HepG2 (cell line): ENCODE results near the gene ATP13A3. TPM values are rescaled to one million over a fixed set of nuclear protein-coding genes. Genes with fewer than 3 reads are reported as not detected.

ENCODE experiments used
- ATAC-seq: fragments of 200-7000 bp; cut with Tn5 transposase; 3 replicates; pipeline ENCODE4 v1.9.1; 2020; ENCODE audit warnings: mild to moderate bottlenecking, moderate library complexity
- BruUV-seq: library from RNA; stranded (reverse); fragments of 400-500 nt; replicated peaks from 2 replicates; lab custom pipeline; 2021; lab: Mats Ljungman, UMichigan
- CTCF ChIA-PET: fragments of 300-600 bp; formaldehyde crosslinking; extraction: SDS; loops from one replicate; lab custom pipeline; 2021; ENCODE audit warnings: low total read pairs, inconsistent platforms, low intra/inter-chr PET ratio; lab: Yijun Ruan, JAX
- POLR2A ChIA-PET: fragments of 350-600 bp; sonication (Branson Sonifier 250); formaldehyde crosslinking; loops from one replicate; lab custom pipeline; 2020; ENCODE audit warnings: antibody characterized with exemption, inconsistent platforms; lab: Yijun Ruan, JAX
- DNase-seq: peaks from one replicate; pipeline ENCODE4 v3.0.0-alpha.2; 2015; ENCODE audit warnings: low spot score
- FAIRE-seq: peaks from 3 replicates; lab custom pipeline; 2011; peaks lifted over from hg19 to GRCh38; lab: Jason Lieb, UNC
- H2AFZ ChIP-seq: one replicate; pipeline ENCODE4 v1.6.1; 2011; ENCODE audit warnings: low read length, inconsistent platforms
- H3K27ac ChIP-seq: fragments of 300-600 bp; 3 replicates; pipeline ENCODE4 v1.8.0; 2011; ENCODE audit warnings: mixed run types, mild to moderate bottlenecking, mixed read lengths, low read length, inconsistent platforms; ENCODE audit not compliant: insufficient read depth; ENCODE audit errors: extremely low read length
- H3K27me3 ChIP-seq, 2 experiments: fragments of 200-600 bp in 1 of 2; 2 replicates in 1 of 2; 3 replicates in 1 of 2; pipeline versions ENCODE4 v1.6.0 to v1.8.0; 2011; ENCODE audit warnings: low read length in 2 of 2, mild to moderate bottlenecking in 2 of 2, moderate library complexity in 2 of 2, inconsistent platforms in 1 of 2; ENCODE audit not compliant: insufficient read depth in 2 of 2, control insufficient read depth in 1 of 2
- H3K36me3 ChIP-seq, 2 experiments: fragments of 200-600 bp in 1 of 2; replicated peaks in 1 of 2; 2 replicates in 1 of 2; 3 replicates in 1 of 2; pipeline versions ENCODE4 v1.5.1 to v1.8.0; 2011; ENCODE audit warnings: low read length in 2 of 2, inconsistent platforms in 1 of 2; ENCODE audit not compliant: insufficient read depth in 2 of 2, control insufficient read depth in 1 of 2
- H3K4me1 ChIP-seq: 2 replicates; pipeline ENCODE4 v1.5.1; 2012; ENCODE audit warnings: low read length, inconsistent platforms; ENCODE audit not compliant: insufficient read depth
- H3K4me2 ChIP-seq: 2 replicates; pipeline ENCODE4 v1.6.0; 2011; ENCODE audit warnings: low read depth, low read length, inconsistent platforms
- H3K4me3 ChIP-seq, 3 experiments: fragments of 200-600 bp in 1 of 3; sonication (generic), shearing (Covaris generic) in 1 of 3; replicated peaks in 1 of 3; 2 replicates each; pipeline ENCODE4 v1.5.1; 2011 to 2016; ENCODE audit warnings: low read length in 3 of 3, inconsistent platforms in 2 of 3, low read depth in 2 of 3, mild to moderate bottlenecking in 2 of 3, control low read depth in 1 of 3, mixed read lengths in 1 of 3; ENCODE audit not compliant: insufficient read depth in 1 of 3
- H3K79me2 ChIP-seq: one replicate; pipeline ENCODE4 v1.6.1; 2011; ENCODE audit warnings: low read length, inconsistent platforms; ENCODE audit not compliant: insufficient read depth
- H3K9ac ChIP-seq: 2 replicates; pipeline ENCODE4 v1.6.0; 2011; ENCODE audit warnings: mild to moderate bottlenecking, low read depth, low read length, inconsistent platforms; ENCODE audit not compliant: insufficient read depth
- H3K9me3 ChIP-seq: 2 replicates; pipeline ENCODE4 v1.5.1; 2012; ENCODE audit warnings: mild to moderate bottlenecking, low read length
- H4K20me1 ChIP-seq: 2 replicates; pipeline ENCODE4 v1.6.0; 2011; ENCODE audit warnings: inconsistent platforms, mild to moderate bottlenecking, low read length, moderate library complexity; ENCODE audit not compliant: insufficient read depth
- ARID2 ChIP-seq: sonication (generic); formaldehyde crosslinking; IDR thresholded peaks from 2 replicates; pipeline ENCODE4 v1.8.1; 2022; ENCODE audit warnings: mild to moderate bottlenecking, missing genetic modification reagents, borderline replicate concordance
- CERS6 ChIP-seq: sonication (generic); formaldehyde crosslinking; IDR thresholded peaks from 2 replicates; pipeline ENCODE4 v1.5.0; 2020; ENCODE audit warnings: missing genetic modification reagents
- DR1 ChIP-seq: sonication (generic); formaldehyde crosslinking; IDR thresholded peaks from 2 replicates; pipeline ENCODE4 v1.8.0; 2021; ENCODE audit warnings: mild to moderate bottlenecking, missing genetic modification reagents, inconsistent platforms
- FOXA3 ChIP-seq: IDR thresholded peaks from 2 replicates; pipeline ENCODE4 v1.6.1; 2016; ENCODE audit warnings: missing genetic modification reagents, missing compliant biosample characterization
- NCOA1 ChIP-seq: sonication (generic); formaldehyde crosslinking; IDR thresholded peaks from 2 replicates; pipeline ENCODE4 v1.9.0; 2021; ENCODE audit warnings: missing genetic modification reagents
- THAP11 ChIP-seq: IDR thresholded peaks from 2 replicates; pipeline ENCODE4 v1.6.1; 2016; ENCODE audit warnings: missing biosample characterization, missing genetic modification reagents
- THAP8 ChIP-seq: sonication (generic); formaldehyde crosslinking; IDR thresholded peaks from 2 replicates; pipeline ENCODE4 v1.5.1; 2020; ENCODE audit warnings: missing genetic modification reagents, mild to moderate bottlenecking, borderline replicate concordance
- WGBS: methylation state at CpG from one replicate; pipeline ENCODE4 v1.1.6; 2017; ENCODE audit warnings: low lambda C conversion rate; 5-methylcytosine and 5-hydroxymethylcytosine counted together
- in situ Hi-C: cut with HindIII; loops from 2 replicates; pipeline ENCODE4 v1.10.0; 2017; ENCODE audit warnings: low pct_unique_long_range_greater_than_20kb; ENCODE audit not compliant: extremely low pct_ligation_motif_present
- intact Hi-C: fragments of 100-400 bp; cut with micrococcal nuclease; formaldehyde crosslinking; loops from one replicate; pipeline ENCODE4 v1.10.0; 2022; ENCODE audit not compliant: unreplicated experiment
- polyA plus RNA-seq, 8 experiments: library from polyadenylated mRNA; depleted of rRNA in 3 of 8; stranded (reverse) in 7 of 8; unstranded in 1 of 8; fragments of >200 nt; fragmentation: Illumina TruSeq in 4 of 8; extraction: Trizol in 4 of 8; gene quantifications; 2 replicates each; pipeline versions ENCODE4 v1.2.1 to v1.2.3, GENCODE V29; 2011 to 2016; ENCODE audit warnings: low read depth in 4 of 8, missing spikeins in 1 of 8, mixed read lengths in 1 of 8; ENCODE audit not compliant: insufficient read depth in 1 of 8
- total RNA-seq, 5 experiments: library from RNA; depleted of rRNA; stranded (reverse); fragments of >200 nt; fragmentation: Illumina TruSeq; extraction: Trizol; gene quantifications; 2 replicates each; pipeline ENCODE4 v1.2.3, GENCODE V29; 2016; ENCODE audit warnings: low read depth in 1 of 5
- TF ChIP-seq, protein P1 (sequence below): sonication (generic); formaldehyde crosslinking; IDR thresholded peaks from 2 replicates; pipeline ENCODE4 v1.5.1; 2020; ENCODE audit warnings: missing genetic modification reagents, mild to moderate bottlenecking, borderline replicate concordance
- TF ChIP-seq, protein P2 (sequence below): sonication (generic); formaldehyde crosslinking; IDR thresholded peaks from 2 replicates; pipeline ENCODE4 v1.5.1; 2020; ENCODE audit warnings: missing genetic modification reagents, mild to moderate bottlenecking, borderline replicate concordance
- TF ChIP-seq, protein P3 (sequence below): sonication (generic); formaldehyde crosslinking; IDR thresholded peaks from 2 replicates; pipeline ENCODE4 v1.5.1; 2020; ENCODE audit warnings: missing genetic modification reagents, mild to moderate bottlenecking, borderline replicate concordance

Gene ATP13A3
- total and polyA plus RNA-seq, 2 of the 13 experiments (the other 11 are each of a cell fraction or from before 2014, with no cell fraction given), result 44.9 to 80.8 TPM

DNA sequence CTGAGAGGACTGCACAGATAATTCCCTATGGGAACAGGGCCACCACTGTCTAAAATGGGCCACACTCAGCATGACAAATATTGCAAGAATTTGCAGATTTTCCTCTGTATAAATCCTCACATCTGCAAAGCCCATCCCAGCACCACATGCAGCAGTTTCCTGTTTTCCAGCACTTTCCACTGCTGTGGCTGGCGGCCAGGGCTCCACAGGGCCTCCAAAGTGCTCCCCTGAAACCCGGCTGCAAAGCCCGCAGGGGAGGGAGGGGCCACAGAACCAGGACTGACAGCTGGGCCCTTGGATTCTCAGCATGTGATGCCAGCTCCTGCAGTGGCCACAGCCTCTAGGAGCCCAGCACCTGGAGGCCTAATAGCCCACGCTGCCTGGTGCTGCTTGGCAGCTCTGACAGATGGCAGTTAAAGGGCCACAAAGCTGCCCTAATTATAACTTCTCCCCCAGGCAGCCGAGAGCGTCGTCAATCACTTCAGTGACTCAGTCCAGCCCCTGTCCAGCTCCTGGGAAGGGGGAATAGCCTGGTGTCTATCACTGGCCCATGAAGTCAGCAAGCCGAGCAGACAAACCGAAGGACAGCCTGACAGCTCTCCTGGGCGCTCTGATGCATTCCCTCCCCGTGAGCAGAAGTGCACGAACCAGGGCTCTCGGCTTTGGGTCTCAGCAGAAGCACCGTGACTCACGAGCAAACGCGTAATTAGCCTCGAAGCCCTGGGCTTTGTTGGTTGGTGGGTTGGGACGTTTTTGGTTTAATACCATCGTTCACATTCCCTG is 122.0 kb downstream of the ATP13A3 start:
- H3K4me1 ChIP-seq, result peaks cover 13% of the 10 kb centered on the region
- no peaks in the 10 kb centered on the region for H3K79me2 ChIP-seq
- no peak overlapping the region for H3K4me2 ChIP-seq
- WGBS, result 36% methylated on average over 10 of the region's 20 CpGs
- H3K9ac ChIP-seq, result no peak overlapping the region
- POLR2A ChIA-PET, result interaction anchor here (1.3 kb wide), 1 partner anchor 307 kb away, joined by 3 read pairs; the partner anchor contains the start of gene LSG1
- in situ Hi-C loops, result no loop called here
- H3K36me3 ChIP-seq, result no peaks in the 10 kb centered on the region
- no peak overlapping the region for H2AFZ ChIP-seq
- no peak; the same call in 2 of the 3 replicates for ATAC-seq
- H4K20me1 ChIP-seq, result no peaks in the 10 kb centered on the region
- no peak for DNase-seq
- no TSS peak for BruUV-seq
- intact Hi-C loops, result no loop called here
- FAIRE-seq, result no peak
- no peak for TF ChIP-seq THAP8 (CRISPR knock-in tag)
- no peak for TF ChIP-seq CERS6 (CRISPR knock-in tag)
- TF ChIP-seq, protein P1, sequence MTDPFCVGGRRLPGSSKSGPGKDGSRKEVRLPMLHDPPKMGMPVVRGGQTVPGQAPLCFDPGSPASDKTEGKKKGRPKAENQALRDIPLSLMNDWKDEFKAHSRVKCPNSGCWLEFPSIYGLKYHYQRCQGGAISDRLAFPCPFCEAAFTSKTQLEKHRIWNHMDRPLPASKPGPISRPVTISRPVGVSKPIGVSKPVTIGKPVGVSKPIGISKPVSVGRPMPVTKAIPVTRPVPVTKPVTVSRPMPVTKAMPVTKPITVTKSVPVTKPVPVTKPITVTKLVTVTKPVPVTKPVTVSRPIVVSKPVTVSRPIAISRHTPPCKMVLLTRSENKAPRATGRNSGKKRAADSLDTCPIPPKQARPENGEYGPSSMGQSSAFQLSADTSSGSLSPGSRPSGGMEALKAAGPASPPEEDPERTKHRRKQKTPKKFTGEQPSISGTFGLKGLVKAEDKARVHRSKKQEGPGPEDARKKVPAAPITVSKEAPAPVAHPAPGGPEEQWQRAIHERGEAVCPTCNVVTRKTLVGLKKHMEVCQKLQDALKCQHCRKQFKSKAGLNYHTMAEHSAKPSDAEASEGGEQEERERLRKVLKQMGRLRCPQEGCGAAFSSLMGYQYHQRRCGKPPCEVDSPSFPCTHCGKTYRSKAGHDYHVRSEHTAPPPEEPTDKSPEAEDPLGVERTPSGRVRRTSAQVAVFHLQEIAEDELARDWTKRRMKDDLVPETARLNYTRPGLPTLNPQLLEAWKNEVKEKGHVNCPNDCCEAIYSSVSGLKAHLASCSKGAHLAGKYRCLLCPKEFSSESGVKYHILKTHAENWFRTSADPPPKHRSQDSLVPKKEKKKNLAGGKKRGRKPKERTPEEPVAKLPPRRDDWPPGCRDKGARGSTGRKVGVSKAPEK (CRISPR knock-in tag), result no peak
- TF ChIP-seq, protein P2, sequence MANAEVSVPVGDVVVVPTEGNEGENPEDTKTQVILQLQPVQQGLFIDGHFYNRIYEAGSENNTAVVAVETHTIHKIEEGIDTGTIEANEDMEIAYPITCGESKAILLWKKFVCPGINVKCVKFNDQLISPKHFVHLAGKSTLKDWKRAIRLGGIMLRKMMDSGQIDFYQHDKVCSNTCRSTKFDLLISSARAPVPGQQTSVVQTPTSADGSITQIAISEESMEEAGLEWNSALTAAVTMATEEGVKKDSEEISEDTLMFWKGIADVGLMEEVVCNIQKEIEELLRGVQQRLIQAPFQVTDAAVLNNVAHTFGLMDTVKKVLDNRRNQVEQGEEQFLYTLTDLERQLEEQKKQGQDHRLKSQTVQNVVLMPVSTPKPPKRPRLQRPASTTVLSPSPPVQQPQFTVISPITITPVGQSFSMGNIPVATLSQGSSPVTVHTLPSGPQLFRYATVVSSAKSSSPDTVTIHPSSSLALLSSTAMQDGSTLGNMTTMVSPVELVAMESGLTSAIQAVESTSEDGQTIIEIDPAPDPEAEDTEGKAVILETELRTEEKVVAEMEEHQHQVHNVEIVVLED (CRISPR knock-in tag), result no peak
- TF ChIP-seq THAP11 (CRISPR knock-in tag), result no peak
- TF ChIP-seq NCOA1, result no peak
- TF ChIP-seq DR1 (CRISPR knock-in tag), result no peak
- no peak for TF ChIP-seq ARID2 (CRISPR knock-in tag)
- no peak for TF ChIP-seq FOXA3
- TF ChIP-seq, protein P3, sequence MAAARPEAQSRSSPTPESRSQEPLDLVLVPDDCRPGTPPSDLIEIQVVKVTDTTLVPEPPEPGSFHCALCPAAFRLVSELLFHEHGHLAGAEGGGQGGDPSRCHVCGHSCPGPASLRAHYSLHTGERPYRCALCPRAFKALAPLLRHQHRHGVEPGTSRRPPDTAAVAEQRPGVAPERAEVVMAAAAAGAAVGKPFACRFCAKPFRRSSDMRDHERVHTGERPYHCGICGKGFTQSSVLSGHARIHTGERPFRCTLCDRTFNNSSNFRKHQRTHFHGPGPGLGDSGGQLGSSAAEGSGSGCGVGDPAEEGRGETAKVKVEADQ (CRISPR knock-in tag), result no peak
- TF ChIP-seq, all 625 proteins: peak for 0
- no peak overlapping the region for H3K27ac ChIP-seq
- H3K27me3 ChIP-seq, result peaks cover 15 to 75% of the 10 kb centered on the region in 2 experiments; a peak in 4 of 5 replicates
- H3K4me3 ChIP-seq, result no peak overlapping the region
- H3K9me3 ChIP-seq, result no peaks in the 10 kb centered on the region
- CTCF ChIA-PET, result no interaction called here
